Testis (tissue), 2 donors: ENCODE results near the gene SLC9A4.

Experiments used
- POLR2A ChIP-seq: fragments of 450-650 bp; IDR thresholded peaks from one replicate; pipeline ENCODE4 v1.6.1; 2017; ENCODE audit warnings: antibody characterized with exemption, mild to moderate bottlenecking, moderate library complexity
- TF ChIP-seq, protein P1 (sequence below), 3 experiments: fragments of 450-650 bp in 2 of 3; fragments of 200-600 bp in 1 of 3; sonication (generic) in 1 of 3; IDR thresholded peaks; one replicate each; pipeline ENCODE4 v1.5.1; 2016 to 2019; ENCODE audit warnings: antibody characterized with exemption in 3 of 3, mild to moderate bottlenecking in 2 of 3, moderate library complexity in 1 of 3

DNA sequence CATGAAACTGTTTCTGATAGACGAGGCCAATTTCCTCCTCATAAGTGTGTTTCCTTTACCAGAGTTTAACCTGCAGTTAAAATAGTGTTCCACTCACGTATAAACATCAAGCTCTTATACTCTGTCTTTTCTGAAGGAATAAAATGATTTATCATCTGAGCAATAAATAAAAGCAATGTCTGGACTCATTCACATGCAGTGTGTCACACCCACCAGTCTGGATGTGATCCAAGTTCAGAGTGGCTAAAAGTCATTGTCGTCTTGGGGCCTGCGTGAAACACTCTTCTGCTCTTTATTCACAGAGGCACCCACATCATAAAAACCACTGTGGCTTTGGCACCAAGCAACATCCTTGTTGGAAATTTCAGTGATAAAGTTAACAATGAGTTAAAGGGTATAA lies 19.5 kb upstream of the SLC9A4 start:
- TF ChIP-seq, protein P1, sequence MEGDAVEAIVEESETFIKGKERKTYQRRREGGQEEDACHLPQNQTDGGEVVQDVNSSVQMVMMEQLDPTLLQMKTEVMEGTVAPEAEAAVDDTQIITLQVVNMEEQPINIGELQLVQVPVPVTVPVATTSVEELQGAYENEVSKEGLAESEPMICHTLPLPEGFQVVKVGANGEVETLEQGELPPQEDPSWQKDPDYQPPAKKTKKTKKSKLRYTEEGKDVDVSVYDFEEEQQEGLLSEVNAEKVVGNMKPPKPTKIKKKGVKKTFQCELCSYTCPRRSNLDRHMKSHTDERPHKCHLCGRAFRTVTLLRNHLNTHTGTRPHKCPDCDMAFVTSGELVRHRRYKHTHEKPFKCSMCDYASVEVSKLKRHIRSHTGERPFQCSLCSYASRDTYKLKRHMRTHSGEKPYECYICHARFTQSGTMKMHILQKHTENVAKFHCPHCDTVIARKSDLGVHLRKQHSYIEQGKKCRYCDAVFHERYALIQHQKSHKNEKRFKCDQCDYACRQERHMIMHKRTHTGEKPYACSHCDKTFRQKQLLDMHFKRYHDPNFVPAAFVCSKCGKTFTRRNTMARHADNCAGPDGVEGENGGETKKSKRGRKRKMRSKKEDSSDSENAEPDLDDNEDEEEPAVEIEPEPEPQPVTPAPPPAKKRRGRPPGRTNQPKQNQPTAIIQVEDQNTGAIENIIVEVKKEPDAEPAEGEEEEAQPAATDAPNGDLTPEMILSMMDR (IDR thresholded peaks at IDR 0.05): no peak
- TF ChIP-seq POLR2A: no peak
